ENCODE measurements around the gene DLGAP1. TPM values are rescaled to one million over a fixed set of nuclear protein-coding genes. Genes with fewer than 3 reads are reported as not detected.

Gene DLGAP1
- total and polyA plus RNA-seq, 2 of the 13 experiments (the other 11 are each of a cell fraction or from before 2014, with no cell fraction given): 0.01 TPM; not detected in 1

GRCh38 chr18:3472681-3473544 lies 982.2 kb downstream of the DLGAP1 start:
- ChIA-PET POLR2A (no interaction called here), CTCF (ENCODE audit: low intra/inter-chr PET ratio, low total read pairs) (no interaction called here)
- no peaks in the 10 kb centered on the region; a peak in 1 of 5 replicates for H3K27me3 ChIP-seq (ENCODE audit: control insufficient read depth in 1 of 2, insufficient read depth in 2 of 2, low read length in 2 of 2)
- H3K79me2 ChIP-seq (ENCODE audit: insufficient read depth, low read length): no peaks in the 10 kb centered on the region
- TF ChIP-seq ZNF446 (CRISPR knock-in tag; IDR thresholded peaks at IDR 0.05) (no peak), ZNF597 (CRISPR knock-in tag; IDR thresholded peaks at IDR 0.05) (no peak), RFX5 (IDR thresholded peaks at IDR 0.05; ENCODE audit: low read depth, low read length) (no peak), NBN (conservative IDR thresholded peaks at IDR 0.05) (no peak), ZNF143 (CRISPR knock-in tag; IDR thresholded peaks at IDR 0.05) (no peak), GFI1 (CRISPR knock-in tag; IDR thresholded peaks at IDR 0.05; ENCODE audit: borderline replicate concordance) (no peak), HCFC1 (IDR thresholded peaks at IDR 0.05; ENCODE audit: low read depth, low read length) (no peak), HDAC6 (IDR thresholded peaks at IDR 0.05; ENCODE audit: low read depth, low read length) (no peak), NCOA2 (CRISPR knock-in tag; IDR thresholded peaks at IDR 0.05) (no peak), ZNF205 (CRISPR knock-in tag; IDR thresholded peaks at IDR 0.05) (no peak)
- H3K4me1 ChIP-seq (ENCODE audit: insufficient read depth, low read length): peaks cover 16% of the 10 kb centered on the region
- FAIRE-seq: no peak
- no peak overlapping the region for H3K9ac ChIP-seq (ENCODE audit: insufficient read depth, low read depth, low read length)
- WGBS (ENCODE audit: low lambda C conversion rate): 66% methylated on average over 18 of the region's 18 CpGs
- no peak overlapping the region for H3K4me2 ChIP-seq (ENCODE audit: low read depth, low read length)
- H3K27ac ChIP-seq (ENCODE audit: extremely low read length, insufficient read depth, low read length): no peak overlapping the region
- no peaks in the 10 kb centered on the region for H4K20me1 ChIP-seq (ENCODE audit: insufficient read depth, low read length)
- intact Hi-C loops (cut with micrococcal nuclease; ENCODE audit: unreplicated experiment): no loop called here
- BruUV-seq (replicated peaks): no TSS peak
- no peaks in the 10 kb centered on the region for H3K9me3 ChIP-seq (ENCODE audit: low read length)
- no peak overlapping the region for H2AFZ ChIP-seq (ENCODE audit: low read length)
- no peak overlapping the region for H3K4me3 ChIP-seq (replicated peaks in 1 of 3; ENCODE audit: insufficient read depth in 1 of 3, low read depth in 2 of 3, low read length in 3 of 3)
- no peak for ATAC-seq
- H3K36me3 ChIP-seq (replicated peaks in 1 of 2; ENCODE audit: control insufficient read depth in 1 of 2, insufficient read depth in 2 of 2, low read length in 2 of 2): no peaks in the 10 kb centered on the region
- in situ Hi-C loops (cut with HindIII; ENCODE audit: extremely low pct_ligation_motif_present, low pct_unique_long_range_greater_than_20kb): loop anchor here (25.0 kb wide), 1 partner anchor 411 kb away; no protein-coding TSS in a partner anchor
- DNase-seq (ENCODE audit: low spot score): no peak

Data from HepG2 (cell line).